MM.1S (cell line): ENCODE results near the gene PHACTR4.

Source experiments
- DNase-seq: peaks from one replicate; pipeline ENCODE4 v3.0.0-alpha.2; 2015
- H2AFZ ChIP-seq: fragments of 300-600 bp; sonication (generic); 2 replicates; pipeline ENCODE4 v1.6.0; 2016; ENCODE audit warnings: antibody characterized with exemption, low read length
- H3F3A ChIP-seq: fragments of 300-600 bp; sonication (generic); 2 replicates; pipeline ENCODE4 v1.6.1; 2016; ENCODE audit warnings: mild to moderate bottlenecking, antibody characterized with exemption, low read length, moderate library complexity, mixed read lengths; ENCODE audit not compliant: insufficient read depth
- H3K27ac ChIP-seq: fragments of 300-600 bp; sonication (generic); 2 replicates; pipeline ENCODE4 v1.5.1; 2016; ENCODE audit warnings: mild to moderate bottlenecking, low read length
- H3K27me3 ChIP-seq: fragments of 300-600 bp; sonication (generic); replicated peaks from 2 replicates; pipeline ENCODE4 v1.6.0; 2016; ENCODE audit warnings: low read length; ENCODE audit not compliant: insufficient read depth
- H3K36me3 ChIP-seq: fragments of 300-600 bp; sonication (generic); replicated peaks from 2 replicates; pipeline ENCODE4 v1.6.1; 2016; ENCODE audit warnings: mild to moderate bottlenecking, low read length, mixed read lengths; ENCODE audit not compliant: insufficient read depth
- H3K4me1 ChIP-seq: fragments of 300-600 bp; sonication (generic); 2 replicates; pipeline ENCODE4 v1.6.1; 2016; ENCODE audit warnings: low read length, mixed read lengths
- H3K4me2 ChIP-seq: fragments of 300-600 bp; sonication (generic); 2 replicates; pipeline ENCODE4 v1.6.0; 2016; ENCODE audit warnings: low read depth, low read length
- H3K4me3 ChIP-seq: fragments of 300-600 bp; sonication (generic); 2 replicates; pipeline ENCODE4 v1.5.1; 2016; ENCODE audit warnings: low read length, mixed read lengths
- H3K79me2 ChIP-seq: fragments of 300-600 bp; sonication (generic); 2 replicates; pipeline ENCODE4 v1.6.1; 2016; ENCODE audit warnings: mixed run types, low read length, mixed read lengths
- H3K9ac ChIP-seq: fragments of 300-600 bp; sonication (generic); 2 replicates; pipeline ENCODE4 v1.6.1; 2016; ENCODE audit warnings: low read length, mixed read lengths
- H3K9me2 ChIP-seq: fragments of 300-600 bp; sonication (generic); replicated peaks from 2 replicates; pipeline ENCODE4 v1.6.1; 2016; ENCODE audit warnings: mild to moderate bottlenecking, low read length, mixed read lengths; ENCODE audit not compliant: insufficient read depth
- H3K9me3 ChIP-seq: fragments of 300-600 bp; sonication (generic); replicated peaks from 2 replicates; pipeline ENCODE4 v1.6.1; 2016; ENCODE audit warnings: mild to moderate bottlenecking, low read length, mixed read lengths; ENCODE audit not compliant: insufficient read depth
- H4K20me1 ChIP-seq: fragments of 300-600 bp; sonication (generic); 2 replicates; pipeline ENCODE4 v1.6.1; 2016; ENCODE audit warnings: mild to moderate bottlenecking, low read length, moderate library complexity, mixed read lengths; ENCODE audit not compliant: insufficient read depth
- EZH2 ChIP-seq: fragments of 300-600 bp; sonication (generic); optimal IDR thresholded peaks from 2 replicates; pipeline ENCODE3; 2017; ENCODE audit warnings: low read depth, mild to moderate bottlenecking, antibody characterized with exemption, low read length, mixed read lengths
- EZH2phosphoT487 ChIP-seq: fragments of 300-600 bp; sonication (generic); IDR thresholded peaks from 2 replicates; pipeline ENCODE4 v1.6.1; 2018; ENCODE audit warnings: antibody characterized with exemption, low read length
- TF ChIP-seq, protein P1 (sequence below): fragments of 300-600 bp; sonication (generic); IDR thresholded peaks from 2 replicates; pipeline ENCODE4 v1.5.1; 2016; ENCODE audit warnings: antibody characterized with exemption, low read length, mixed read lengths

The PHACTR4 gene

DNA sequence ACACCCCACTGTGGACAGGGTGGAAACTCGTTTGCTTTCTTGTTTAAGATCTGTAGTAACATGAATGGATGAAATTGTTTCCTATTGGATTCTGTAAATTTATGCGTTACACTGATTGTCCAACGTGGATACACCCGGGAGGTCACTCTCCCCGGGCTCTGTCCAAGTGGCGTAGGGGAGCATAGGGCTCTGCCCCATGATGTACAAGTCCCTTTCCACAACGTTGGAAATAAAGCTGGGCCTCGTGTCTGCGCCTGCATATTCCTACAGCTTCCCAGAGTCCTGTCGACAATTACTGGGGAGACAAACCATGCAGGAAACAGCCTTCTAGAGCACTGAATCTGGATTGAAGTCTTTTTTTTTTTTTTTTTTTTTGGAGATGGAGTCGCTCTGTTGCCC lies 137.7 kb downstream of the PHACTR4 start:
- Histone ChIP-seq H3K36me3 (peaks cover 31% of the 10 kb centered on the region), H3K9ac (peak overlapping the region; percentile 87), H3K27ac (peak overlapping the region; percentile 84), H3K9me3 (no peaks in the 10 kb centered on the region), H3K4me2 (peak overlapping the region; percentile 89), H3K79me2 (peaks cover 56% of the 10 kb centered on the region), H3F3A (peaks cover 69% of the 10 kb centered on the region), H3K9me2 (no peaks in the 10 kb centered on the region), H3K27me3 (no peaks in the 10 kb centered on the region), H2AFZ (no peak overlapping the region), H3K4me1 (peaks cover 23% of the 10 kb centered on the region), H3K4me3 (peak overlapping the region; percentile 83), H4K20me1 (peaks cover 33% of the 10 kb centered on the region)
- peak; percentile 15 for DNase-seq
- TF ChIP-seq EZH2, result no peak
- TF ChIP-seq, protein P1, sequence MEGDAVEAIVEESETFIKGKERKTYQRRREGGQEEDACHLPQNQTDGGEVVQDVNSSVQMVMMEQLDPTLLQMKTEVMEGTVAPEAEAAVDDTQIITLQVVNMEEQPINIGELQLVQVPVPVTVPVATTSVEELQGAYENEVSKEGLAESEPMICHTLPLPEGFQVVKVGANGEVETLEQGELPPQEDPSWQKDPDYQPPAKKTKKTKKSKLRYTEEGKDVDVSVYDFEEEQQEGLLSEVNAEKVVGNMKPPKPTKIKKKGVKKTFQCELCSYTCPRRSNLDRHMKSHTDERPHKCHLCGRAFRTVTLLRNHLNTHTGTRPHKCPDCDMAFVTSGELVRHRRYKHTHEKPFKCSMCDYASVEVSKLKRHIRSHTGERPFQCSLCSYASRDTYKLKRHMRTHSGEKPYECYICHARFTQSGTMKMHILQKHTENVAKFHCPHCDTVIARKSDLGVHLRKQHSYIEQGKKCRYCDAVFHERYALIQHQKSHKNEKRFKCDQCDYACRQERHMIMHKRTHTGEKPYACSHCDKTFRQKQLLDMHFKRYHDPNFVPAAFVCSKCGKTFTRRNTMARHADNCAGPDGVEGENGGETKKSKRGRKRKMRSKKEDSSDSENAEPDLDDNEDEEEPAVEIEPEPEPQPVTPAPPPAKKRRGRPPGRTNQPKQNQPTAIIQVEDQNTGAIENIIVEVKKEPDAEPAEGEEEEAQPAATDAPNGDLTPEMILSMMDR, result no peak
- no peak for TF ChIP-seq EZH2phosphoT487

DNA sequence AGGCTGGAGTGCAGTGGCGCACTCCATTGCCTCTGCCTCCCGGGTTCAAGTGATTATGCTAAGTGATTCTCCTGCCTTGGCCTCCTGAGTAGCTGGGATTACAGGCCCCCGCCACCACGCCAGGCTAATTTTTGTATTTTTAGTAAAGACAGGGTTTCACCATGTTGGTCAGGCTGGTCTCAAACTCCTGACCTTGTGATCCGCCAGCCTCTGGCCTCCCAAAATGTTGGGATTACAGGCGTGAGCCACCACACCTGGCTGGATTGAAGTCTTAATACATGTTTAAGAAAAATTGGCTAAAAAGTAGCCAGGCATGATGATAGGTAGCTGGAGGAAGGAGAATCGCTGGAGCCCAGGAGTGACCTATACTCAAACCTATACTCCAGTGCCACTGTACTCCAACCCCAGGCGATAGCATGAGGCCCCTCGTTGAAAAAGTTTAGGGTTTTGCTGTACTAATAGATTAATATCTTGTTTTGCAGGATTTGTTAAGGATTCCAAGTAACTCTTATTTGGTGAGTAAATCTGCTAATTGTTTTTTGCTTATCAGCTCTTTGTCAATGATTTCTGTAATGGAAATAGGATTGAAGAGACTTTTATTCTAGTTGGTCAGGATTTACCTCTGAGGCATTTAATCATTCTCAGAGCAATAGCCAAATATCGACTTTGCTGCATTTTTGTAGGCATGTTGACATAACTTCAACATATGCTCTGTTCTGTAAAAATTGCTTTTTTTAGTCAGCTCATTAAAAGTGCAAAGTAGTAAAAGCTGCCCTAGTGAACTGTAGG lies 138.3 kb downstream of the PHACTR4 start:
- Histone ChIP-seq H3K27me3 (no peaks in the 10 kb centered on the region), H3K79me2 (peaks cover 56% of the 10 kb centered on the region), H3K27ac (peak overlapping the region; percentile 84), H3K36me3 (peaks cover 31% of the 10 kb centered on the region), H3K4me2 (peak overlapping the region; percentile 89), H3K9me2 (no peaks in the 10 kb centered on the region), H3K4me3 (peak overlapping the region; percentile 83), H4K20me1 (peaks cover 38% of the 10 kb centered on the region), H2AFZ (no peak overlapping the region), H3K9ac (peak overlapping the region; percentile 87), H3K4me1 (peaks cover 23% of the 10 kb centered on the region), H3F3A (peaks cover 74% of the 10 kb centered on the region), H3K9me3 (no peaks in the 10 kb centered on the region)
- TF ChIP-seq, protein P1, result no peak
- TF ChIP-seq EZH2 (no peak), EZH2phosphoT487 (no peak)
- DNase-seq, result no peak

GRCh38 chr1:28508435-28508754 lies 138.9 kb downstream of the PHACTR4 start:
- H3K9me2 ChIP-seq, result no peaks in the 10 kb centered on the region
- H4K20me1 ChIP-seq, result peaks cover 38% of the 10 kb centered on the region
- H3K79me2 ChIP-seq, result peaks cover 56% of the 10 kb centered on the region
- H3K4me2 ChIP-seq, result peak overlapping the region; percentile 89
- peak overlapping the region; percentile 87 for H3K9ac ChIP-seq
- no peaks in the 10 kb centered on the region for H3K9me3 ChIP-seq
- H3K4me3 ChIP-seq, result peak overlapping the region; percentile 83
- H3F3A ChIP-seq, result peaks cover 76% of the 10 kb centered on the region
- H3K36me3 ChIP-seq, result peaks cover 31% of the 10 kb centered on the region
- no peaks in the 10 kb centered on the region for H3K27me3 ChIP-seq
- H2AFZ ChIP-seq, result no peak overlapping the region
- peak overlapping the region; percentile 84 for H3K27ac ChIP-seq
- peaks cover 23% of the 10 kb centered on the region for H3K4me1 ChIP-seq
- no peak for DNase-seq
- TF ChIP-seq EZH2phosphoT487 (no peak), EZH2 (no peak)
- TF ChIP-seq, protein P1, result no peak
